Breast epithelium (tissue), 4 donors: Measurements from ENCODE around the gene PEF1. TPM values are rescaled to one million over a fixed set of nuclear protein-coding genes. Genes with fewer than 3 reads are reported as not detected.

Source experiments
- DNase-seq, 2 donors: peaks; one replicate each; pipeline ENCODE4 v3.0.0-alpha.2; 2019; ENCODE audit warnings: low spot score in 2 of 2
- H3K27ac ChIP-seq, 2 donors: fragments of 200-600 bp; sonication (generic) in 1 of 2; one replicate each; pipeline ENCODE4 v1.5.1; 2016 to 2019; ENCODE audit warnings: mild to moderate bottlenecking in 1 of 2
- H3K27me3 ChIP-seq, 2 donors: fragments of 200-600 bp; sonication (generic) in 1 of 2; one replicate each; pipeline versions ENCODE4 v1.5.1 to v1.6.0; 2017 to 2019; ENCODE audit warnings: control low read depth in 1 of 2, mild to moderate bottlenecking in 1 of 2
- H3K36me3 ChIP-seq: fragments of 200-600 bp; one replicate; pipeline ENCODE4 v1.5.1; 2019
- H3K4me1 ChIP-seq, 2 donors: fragments of 200-600 bp; sonication (generic); one replicate each; pipeline ENCODE4 v1.5.1; 2016 to 2019; ENCODE audit warnings: control low read depth in 1 of 2
- H3K4me3 ChIP-seq, 3 donors: fragments of 200-600 bp; sonication (generic); 1 replicate in 2 of 3; 2 replicates in 1 of 3; pipeline ENCODE4 v1.5.1; 2016 to 2019; ENCODE audit warnings: mild to moderate bottlenecking in 3 of 3, moderate library complexity in 2 of 3
- H3K9me3 ChIP-seq, 2 donors: fragments of 200-600 bp; sonication (generic) in 1 of 2; one replicate each; pipeline ENCODE4 v1.5.1; 2016 to 2019; ENCODE audit warnings: control low read depth in 1 of 2
- CTCF ChIP-seq, 3 donors: fragments of 450-650 bp; IDR thresholded peaks; one replicate each; pipeline ENCODE4 v1.5.1; 2016 to 2017; ENCODE audit warnings: antibody characterized with exemption in 3 of 3, mild to moderate bottlenecking in 3 of 3, moderate library complexity in 3 of 3
- POLR2A ChIP-seq: fragments of 450-650 bp; IDR thresholded peaks from one replicate; pipeline ENCODE4 v1.6.1; 2016; ENCODE audit warnings: antibody characterized with exemption, mild to moderate bottlenecking, moderate library complexity
- POLR2AphosphoS5 ChIP-seq, 3 donors: sonication (generic); formaldehyde crosslinking; IDR thresholded peaks; one replicate each; pipeline ENCODE4 v1.6.1; 2017; ENCODE audit warnings: antibody characterized with exemption in 3 of 3
- intact Hi-C: fragments of 100-400 bp; cut with DNase I; formaldehyde crosslinking; loops from one replicate; pipeline ENCODE4 v1.15.1; 2023; ENCODE audit warnings: low total_unique reads
- total RNA-seq, 3 donors: library from RNA; depleted of rRNA; stranded (reverse); fragments of >200 nt; gene quantifications; one replicate each; pipeline ENCODE4 v1.1.0, GENCODE V29; 2016

PEF1 gene
- total RNA-seq, 3 donors from 2014 or later, result 67.8 to 84.9 (median 70.1) TPM

GRCh38 chr1:31650161-31651088, 5.7 kb upstream of the PEF1 start:
- intact Hi-C loops, result no loop called here
- no peak for DNase-seq
- no peaks in the 10 kb centered on the region for H3K9me3 ChIP-seq
- no peaks in the 10 kb centered on the region for H3K27me3 ChIP-seq
- no peak for TF ChIP-seq POLR2AphosphoS5 (IDR thresholded peaks at IDR 0.05)
- no peak for TF ChIP-seq CTCF (IDR thresholded peaks at IDR 0.05)
- no peak for TF ChIP-seq POLR2A
- H3K4me3 ChIP-seq, result no peak overlapping the region
- H3K4me1 ChIP-seq, result peaks cover 0 to 37% of the 10 kb centered on the region in 2 donors
- H3K27ac ChIP-seq, result peak overlapping the region; percentile 48 to 99
- no peaks in the 10 kb centered on the region for H3K36me3 ChIP-seq

- no peak for TF ChIP-seq POLR2A
- no peak for TF ChIP-seq CTCF (IDR thresholded peaks at IDR 0.05)
- no peak for TF ChIP-seq POLR2AphosphoS5 (IDR thresholded peaks at IDR 0.05)
- no peak overlapping the region for H3K4me3 ChIP-seq
- peaks cover under 1 to 38% of the 10 kb centered on the region in 2 donors for H3K4me1 ChIP-seq
- no peaks in the 10 kb centered on the region for H3K36me3 ChIP-seq
- peak in 1 of 2 donors; percentile 67 for DNase-seq
- intact Hi-C loops, result no loop called here
- H3K27ac ChIP-seq, result peak overlapping the region; percentile 72 to 99
- H3K9me3 ChIP-seq, result no peaks in the 10 kb centered on the region
- H3K27me3 ChIP-seq, result no peaks in the 10 kb centered on the region
Observed at GRCh38 chr1:31648641-31649357, 4.1 kb upstream of the PEF1 start.

- H3K36me3 ChIP-seq, result no peaks in the 10 kb centered on the region
- no peak for DNase-seq
- no peaks in the 10 kb centered on the region for H3K27me3 ChIP-seq
- no peak overlapping the region for H3K4me3 ChIP-seq
- intact Hi-C loops, result no loop called here
- peaks cover 7 to 44% of the 10 kb centered on the region in 2 donors for H3K4me1 ChIP-seq
- H3K9me3 ChIP-seq, result no peaks in the 10 kb centered on the region
- TF ChIP-seq POLR2AphosphoS5 (IDR thresholded peaks at IDR 0.05), result no peak
- TF ChIP-seq CTCF (IDR thresholded peaks at IDR 0.05), result no peak
- TF ChIP-seq POLR2A, result no peak
- H3K27ac ChIP-seq, result peak overlapping the region; percentile 72 to 99
Observed at GRCh38 chr1:31648190-31648589, 3.5 kb upstream of the PEF1 start.

- TF ChIP-seq CTCF (IDR thresholded peaks at IDR 0.05) (peak in 1 of 3 donors; percentile 35), POLR2A (no peak), POLR2AphosphoS5 (IDR thresholded peaks at IDR 0.05) (peak in 1 of 3 donors; percentile 63)
- Histone ChIP-seq H3K4me3 (no peak overlapping the region), H3K9me3 (no peaks in the 10 kb centered on the region), H3K27ac (peak overlapping the region; percentile 74 to 99), H3K27me3 (no peaks in the 10 kb centered on the region), H3K4me1 (peaks cover 7 to 43% of the 10 kb centered on the region in 2 donors), H3K36me3 (no peaks in the 10 kb centered on the region)
- intact Hi-C loops, result no loop called here
- peak in 1 of 2 donors; percentile 76 for DNase-seq
Observed at GRCh38 chr1:31647106-31647505, 2.4 kb upstream of the PEF1 start.
